KMS-11 (cell line): ENCODE data around the gene KCNK13.
A peak's percentile ranks its signal among the peaks of the same experiment; 100 is the strongest.

Experiments
- H2AFZ ChIP-seq: fragments of 200-600 bp; sonication (generic); 2 replicates; pipeline ENCODE4 v1.6.1; 2016; ENCODE audit warnings: antibody characterized with exemption, mixed run types, low read depth
- H3K27ac ChIP-seq: fragments of 200-600 bp; sonication (generic); 2 replicates; pipeline ENCODE4 v1.6.1; 2016; ENCODE audit warnings: mild to moderate bottlenecking, mixed run types
- H3K27me3 ChIP-seq: fragments of 200-600 bp; sonication (generic); 2 replicates; pipeline ENCODE4 v1.6.1; 2017; ENCODE audit warnings: mild to moderate bottlenecking, low read depth, mixed run types, moderate library complexity; ENCODE audit not compliant: insufficient read depth
- H3K36me3 ChIP-seq: fragments of 200-600 bp; sonication (generic); 2 replicates; pipeline ENCODE4 v1.6.1; 2017; ENCODE audit warnings: mild to moderate bottlenecking, mixed run types; ENCODE audit not compliant: insufficient read depth
- H3K4me1 ChIP-seq: fragments of 200-600 bp; sonication (generic); 2 replicates; pipeline ENCODE4 v1.6.1; 2016; ENCODE audit warnings: mild to moderate bottlenecking, low read depth, mixed run types; ENCODE audit not compliant: poor library complexity, severe bottlenecking
- H3K4me2 ChIP-seq: fragments of 200-600 bp; sonication (generic); 2 replicates; pipeline ENCODE4 v1.7.0; 2016; ENCODE audit warnings: mild to moderate bottlenecking, mixed run types
- H3K4me3 ChIP-seq: fragments of 200-600 bp; sonication (generic); IDR thresholded peaks from 2 replicates; pipeline ENCODE4 v1.6.1; 2017; ENCODE audit warnings: low read depth, low read length, mixed read lengths; ENCODE audit not compliant: insufficient read depth
- H3K79me2 ChIP-seq: fragments of 200-600 bp; sonication (generic); 2 replicates; pipeline ENCODE4 v1.6.1; 2016; ENCODE audit warnings: low read depth, mixed run types; ENCODE audit not compliant: insufficient read depth
- H3K9ac ChIP-seq: fragments of 200-600 bp; sonication (generic); 2 replicates; pipeline ENCODE4 v1.6.1; 2016; ENCODE audit warnings: mild to moderate bottlenecking, mixed run types
- H4K20me1 ChIP-seq: fragments of 200-600 bp; sonication (generic); 2 replicates; pipeline ENCODE4 v1.6.1; 2016; ENCODE audit warnings: mild to moderate bottlenecking, mixed run types; ENCODE audit not compliant: insufficient read depth
- TF ChIP-seq, protein P1 (sequence below): fragments of 200-600 bp; sonication (generic); conservative IDR thresholded peaks from 2 replicates; pipeline ENCODE4 v1.6.1; 2017; ENCODE audit warnings: low read depth, mild to moderate bottlenecking, antibody characterized with exemption, low read length, moderate library complexity, mixed read lengths

The KCNK13 gene

GRCh38 chr14:90056826-90057225, 5.0 kb upstream of the KCNK13 start:
- Histone ChIP-seq H3K79me2 (no peaks in the 10 kb centered on the region), H3K4me3 (no peak overlapping the region), H3K4me2 (no peak overlapping the region), H3K9ac (no peak overlapping the region), H3K27ac (no peak overlapping the region), H4K20me1 (no peaks in the 10 kb centered on the region), H3K4me1 (peaks cover 7% of the 10 kb centered on the region), H3K36me3 (no peaks in the 10 kb centered on the region), H3K27me3 (no peaks in the 10 kb centered on the region), H2AFZ (no peak overlapping the region)
- TF ChIP-seq, protein P1, sequence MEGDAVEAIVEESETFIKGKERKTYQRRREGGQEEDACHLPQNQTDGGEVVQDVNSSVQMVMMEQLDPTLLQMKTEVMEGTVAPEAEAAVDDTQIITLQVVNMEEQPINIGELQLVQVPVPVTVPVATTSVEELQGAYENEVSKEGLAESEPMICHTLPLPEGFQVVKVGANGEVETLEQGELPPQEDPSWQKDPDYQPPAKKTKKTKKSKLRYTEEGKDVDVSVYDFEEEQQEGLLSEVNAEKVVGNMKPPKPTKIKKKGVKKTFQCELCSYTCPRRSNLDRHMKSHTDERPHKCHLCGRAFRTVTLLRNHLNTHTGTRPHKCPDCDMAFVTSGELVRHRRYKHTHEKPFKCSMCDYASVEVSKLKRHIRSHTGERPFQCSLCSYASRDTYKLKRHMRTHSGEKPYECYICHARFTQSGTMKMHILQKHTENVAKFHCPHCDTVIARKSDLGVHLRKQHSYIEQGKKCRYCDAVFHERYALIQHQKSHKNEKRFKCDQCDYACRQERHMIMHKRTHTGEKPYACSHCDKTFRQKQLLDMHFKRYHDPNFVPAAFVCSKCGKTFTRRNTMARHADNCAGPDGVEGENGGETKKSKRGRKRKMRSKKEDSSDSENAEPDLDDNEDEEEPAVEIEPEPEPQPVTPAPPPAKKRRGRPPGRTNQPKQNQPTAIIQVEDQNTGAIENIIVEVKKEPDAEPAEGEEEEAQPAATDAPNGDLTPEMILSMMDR: no peak

GRCh38 chr14:90058876-90059458, 2.8 kb upstream of the KCNK13 start:
- no peak overlapping the region for H3K4me3 ChIP-seq
- H2AFZ ChIP-seq: no peak overlapping the region
- H3K79me2 ChIP-seq: no peaks in the 10 kb centered on the region
- H3K36me3 ChIP-seq: no peaks in the 10 kb centered on the region
- H3K4me1 ChIP-seq: peaks cover 7% of the 10 kb centered on the region
- no peak overlapping the region for H3K9ac ChIP-seq
- no peak overlapping the region for H3K4me2 ChIP-seq
- no peaks in the 10 kb centered on the region for H4K20me1 ChIP-seq
- no peak overlapping the region for H3K27ac ChIP-seq
- H3K27me3 ChIP-seq: no peaks in the 10 kb centered on the region
- TF ChIP-seq, protein P1: no peak

DNA sequence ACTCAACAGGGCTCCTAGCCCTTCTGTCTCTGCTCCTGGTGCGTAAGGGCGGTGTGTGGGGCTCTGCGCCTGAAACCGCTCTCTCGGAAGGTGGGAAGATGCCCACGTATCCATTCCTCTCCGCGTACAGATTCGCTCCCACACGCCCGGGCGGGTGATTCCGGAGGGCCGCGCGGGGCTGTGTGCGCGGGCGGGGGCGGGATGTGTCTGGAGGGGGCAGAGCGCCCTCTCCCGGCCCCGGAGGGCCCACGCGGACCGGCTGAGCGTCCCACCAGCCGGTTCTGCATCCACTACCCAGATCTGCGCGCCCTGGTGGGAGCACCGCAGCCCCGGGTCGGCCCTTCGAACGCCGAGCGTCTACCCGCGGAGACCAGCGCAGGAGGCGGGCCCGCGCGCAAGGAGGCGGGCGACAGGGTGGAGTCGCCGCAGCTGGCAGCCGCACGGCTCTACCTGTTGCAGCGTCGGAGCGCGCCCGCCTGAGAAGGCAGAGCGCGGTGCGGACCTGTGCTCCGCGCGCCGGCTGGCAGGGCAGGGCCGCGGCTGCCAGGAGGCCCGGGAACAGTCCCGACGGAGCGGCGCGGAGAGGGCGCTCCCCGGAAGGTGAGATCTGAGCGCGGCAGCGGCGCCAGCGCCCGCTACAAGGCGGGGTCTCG, 1.4 kb upstream of the KCNK13 start:
- H3K27ac ChIP-seq: peak overlapping the region; percentile 24; the same call in 1 of the 2 replicates
- peak overlapping the region; percentile 57; the same call in 1 of the 2 replicates for H3K9ac ChIP-seq
- TF ChIP-seq, protein P1: peak; percentile 69
- H3K4me1 ChIP-seq: peaks cover 7% of the 10 kb centered on the region
- H3K79me2 ChIP-seq: no peaks in the 10 kb centered on the region
- no peaks in the 10 kb centered on the region for H4K20me1 ChIP-seq
- H2AFZ ChIP-seq: peak overlapping the region; percentile 78
- no peaks in the 10 kb centered on the region for H3K36me3 ChIP-seq
- H3K27me3 ChIP-seq: no peaks in the 10 kb centered on the region
- H3K4me3 ChIP-seq: no peak overlapping the region
- H3K4me2 ChIP-seq: peak overlapping the region; percentile 54; the same call in 1 of the 2 replicates

GRCh38 chr14:90060965-90061684, 669 bp upstream of the KCNK13 start:
- Histone ChIP-seq H3K36me3 (no peaks in the 10 kb centered on the region), H3K4me3 (no peak overlapping the region), H3K27me3 (no peaks in the 10 kb centered on the region), H3K9ac (no peak overlapping the region), H3K27ac (no peak overlapping the region), H3K4me2 (peak overlapping the region; percentile 54; the same call in 1 of the 2 replicates), H2AFZ (peak overlapping the region; percentile 78), H3K4me1 (peaks cover 7% of the 10 kb centered on the region), H4K20me1 (no peaks in the 10 kb centered on the region), H3K79me2 (no peaks in the 10 kb centered on the region)
- TF ChIP-seq, protein P1: no peak
